Stimulated activated CD4-positive, alpha-beta T cell treated with anti-CD3 and anti-CD28 coated beads, Interleukin-15, amount 100 ng/mL, for 1 hour (primary cell): ENCODE data around the gene TRIM31.

Experiments
- DNase-seq, 2 donors: peaks; one replicate each; pipeline ENCODE4 v3.0.0-alpha.2; 2020; ENCODE audit warnings: low read depth in 1 of 2, low spot score in 1 of 2

Gene TRIM31

DNA sequence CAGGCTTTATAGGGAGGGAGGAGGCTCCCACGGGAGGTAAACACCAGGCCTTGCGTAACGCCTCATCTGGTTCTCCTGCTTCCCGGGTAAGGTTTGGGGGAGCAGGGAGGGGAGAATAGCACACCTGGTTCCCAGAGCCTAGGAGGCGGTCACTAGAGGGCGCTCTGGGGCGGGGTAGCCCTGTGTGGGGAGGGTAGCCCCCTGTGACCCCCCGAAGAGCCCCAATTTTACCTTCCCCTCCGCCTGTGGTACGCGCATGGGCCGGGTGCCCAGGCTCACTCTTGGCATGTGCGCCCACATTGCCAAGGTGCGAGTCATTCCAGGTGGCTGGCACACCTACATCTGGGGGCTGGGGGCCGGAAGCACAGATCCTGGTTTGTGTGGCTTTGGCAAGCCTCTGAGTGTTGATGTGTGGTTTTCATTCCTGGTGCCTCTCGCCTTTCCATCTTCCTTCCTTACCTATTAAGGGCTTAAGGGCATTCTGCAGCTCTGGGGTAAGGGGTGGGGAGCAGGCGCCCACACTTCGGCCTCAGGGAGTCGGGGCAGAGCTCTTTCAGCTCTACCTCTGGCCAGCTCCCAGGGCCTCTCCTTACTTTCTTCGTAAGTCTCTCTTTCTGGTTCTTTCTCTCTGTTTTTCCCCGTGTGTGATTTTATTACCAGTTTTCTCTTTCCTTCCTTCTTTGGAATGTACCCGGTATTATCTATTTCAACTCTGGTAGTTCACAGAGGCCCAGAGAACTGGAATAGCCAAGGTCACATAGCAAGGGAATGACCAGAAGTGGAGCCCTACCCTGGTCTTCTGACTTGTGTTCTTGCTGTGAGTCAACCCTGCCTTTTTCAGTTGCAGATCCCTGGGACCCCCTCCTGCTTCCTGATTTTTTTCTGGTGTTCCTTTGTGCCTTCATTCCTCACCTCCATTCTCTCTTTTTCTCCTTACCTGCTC, 36.8 kb downstream of the TRIM31 start:
- no peak for DNase-seq

DNA sequence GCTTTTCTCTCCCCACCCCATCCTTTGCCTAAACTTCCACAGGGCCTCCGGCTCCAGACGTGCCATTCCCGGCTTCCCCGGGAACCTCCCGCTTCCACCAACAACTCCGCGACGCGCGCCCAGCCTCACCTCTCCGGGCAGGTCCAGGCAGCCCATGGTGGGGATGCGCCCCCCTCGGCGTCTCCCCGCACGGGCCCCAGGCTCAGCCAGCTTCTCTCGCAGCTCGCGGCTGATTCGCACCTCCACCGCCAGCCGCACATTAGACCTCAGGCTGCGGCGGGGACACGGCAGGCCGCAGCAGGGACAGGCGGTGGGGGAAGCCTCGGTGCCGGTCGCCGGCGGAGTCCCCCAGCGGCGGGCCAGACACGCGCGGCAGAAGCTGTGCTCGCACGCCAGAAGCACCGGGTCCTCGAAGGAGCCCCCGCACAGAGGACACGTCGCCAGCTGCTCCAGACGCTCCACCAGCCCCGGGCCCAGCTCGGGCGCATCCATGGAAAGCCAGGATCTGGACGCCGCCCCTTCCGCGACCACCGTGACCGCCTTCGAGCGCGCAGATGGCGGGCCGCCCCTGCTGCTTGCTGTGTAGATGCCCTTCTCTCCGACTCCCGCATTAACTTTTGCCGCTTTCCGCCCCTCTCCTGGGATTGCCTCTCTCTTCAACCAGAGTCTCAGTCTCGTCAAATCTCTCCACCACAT, 37.6 kb downstream of the TRIM31 start, which contains the start of gene RNF39:
TSS of gene RNF39 (minus strand) at position 676 of the 696 bp plus-strand sequence. CDS start at position 492, 184 bp downstream.
- no peak for DNase-seq

DNA sequence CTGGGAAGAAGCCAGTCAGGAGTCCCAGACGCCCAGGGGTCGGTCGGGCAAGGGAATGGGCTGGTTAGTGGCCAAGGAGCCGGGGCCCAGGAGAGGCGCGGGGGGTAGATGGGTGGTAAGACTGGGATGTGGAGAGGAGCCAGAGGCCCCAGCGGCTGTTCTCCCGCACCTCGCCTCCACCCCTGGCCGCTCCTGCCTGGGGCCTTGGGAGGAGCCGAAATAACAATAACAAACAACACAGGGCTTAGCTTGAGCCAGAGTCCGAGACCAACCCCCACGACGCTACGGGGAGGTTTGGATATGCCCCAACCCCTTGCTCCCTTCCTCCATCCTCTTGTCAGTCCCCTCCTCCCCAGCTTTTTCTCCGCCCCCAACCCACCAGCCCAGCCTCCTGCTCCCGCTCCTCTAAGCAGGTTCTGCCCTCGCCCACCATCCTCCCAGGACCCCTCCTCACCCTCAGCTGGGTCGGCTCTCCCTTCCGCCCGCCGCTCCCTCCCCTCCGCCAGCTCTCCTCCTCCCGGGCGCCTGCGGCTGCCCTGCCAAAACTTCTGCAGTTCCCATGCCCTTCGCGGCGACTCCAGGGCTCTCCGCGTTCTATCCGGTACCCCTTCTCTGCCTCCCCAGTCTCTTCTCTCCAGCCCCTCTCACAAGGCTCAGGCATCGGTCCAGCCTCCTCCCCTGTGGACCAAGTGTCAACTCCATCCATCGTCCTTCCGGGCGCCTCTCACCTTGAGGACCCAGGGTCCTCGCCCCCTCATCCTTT, 38.4 kb downstream of the TRIM31 start:
- DNase-seq, result no peak

DNA sequence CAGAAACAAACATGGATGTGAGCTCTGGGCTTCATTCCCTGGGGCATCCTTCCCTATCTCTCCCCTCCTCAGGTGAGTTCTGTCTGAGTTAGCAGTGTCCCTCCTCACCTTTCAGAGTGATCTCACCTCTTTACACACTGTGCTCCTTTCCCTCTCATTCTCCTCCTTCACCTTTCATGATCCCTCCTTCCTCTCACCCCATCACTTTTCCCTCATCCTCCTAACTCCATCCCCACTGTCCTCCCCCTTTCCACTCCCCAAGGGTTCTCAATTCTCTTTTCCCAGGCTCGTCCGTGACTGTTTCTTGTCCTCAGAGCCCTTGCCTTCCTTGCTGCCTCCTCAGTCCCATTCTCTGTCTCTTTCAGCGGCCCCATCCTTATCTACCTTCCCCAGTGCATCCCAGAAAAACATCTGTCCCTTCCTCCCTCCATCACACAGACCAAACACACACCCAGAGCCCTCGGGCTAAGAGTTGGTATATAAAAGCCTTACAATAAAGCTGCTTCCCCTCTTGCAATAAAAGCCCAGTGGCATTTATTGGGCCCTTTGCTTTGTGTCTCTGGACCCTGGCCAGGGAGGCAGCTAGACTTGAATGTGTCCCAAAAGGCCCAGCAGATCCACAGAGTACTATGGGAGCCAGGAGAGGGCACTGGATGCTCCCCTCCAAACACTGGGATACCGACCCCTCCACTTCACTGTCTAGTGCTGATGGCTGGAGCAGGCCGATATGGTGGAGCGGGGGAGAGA, 39.2 kb downstream of the TRIM31 start:
- no peak for DNase-seq

DNA sequence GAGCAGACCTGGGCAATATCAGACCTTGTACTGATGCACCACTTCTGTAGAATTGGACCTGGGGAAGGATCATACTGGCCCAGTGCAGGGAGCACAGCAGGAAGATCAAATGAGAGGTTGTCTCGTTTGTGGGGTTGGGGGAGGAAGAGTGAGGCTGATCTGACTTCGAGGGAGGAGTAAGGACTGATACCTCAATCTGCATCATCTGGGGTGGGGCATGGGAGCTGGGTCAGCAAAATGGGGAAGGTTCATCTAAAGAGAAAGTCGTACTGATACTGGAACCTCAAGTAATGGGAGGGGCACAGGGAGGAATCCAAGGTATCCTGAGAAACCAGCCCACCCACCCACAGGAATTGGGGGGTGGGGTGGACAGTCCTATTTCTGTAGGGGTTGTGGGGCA, 41.0 kb downstream of the TRIM31 start:
- no peak for DNase-seq

DNA sequence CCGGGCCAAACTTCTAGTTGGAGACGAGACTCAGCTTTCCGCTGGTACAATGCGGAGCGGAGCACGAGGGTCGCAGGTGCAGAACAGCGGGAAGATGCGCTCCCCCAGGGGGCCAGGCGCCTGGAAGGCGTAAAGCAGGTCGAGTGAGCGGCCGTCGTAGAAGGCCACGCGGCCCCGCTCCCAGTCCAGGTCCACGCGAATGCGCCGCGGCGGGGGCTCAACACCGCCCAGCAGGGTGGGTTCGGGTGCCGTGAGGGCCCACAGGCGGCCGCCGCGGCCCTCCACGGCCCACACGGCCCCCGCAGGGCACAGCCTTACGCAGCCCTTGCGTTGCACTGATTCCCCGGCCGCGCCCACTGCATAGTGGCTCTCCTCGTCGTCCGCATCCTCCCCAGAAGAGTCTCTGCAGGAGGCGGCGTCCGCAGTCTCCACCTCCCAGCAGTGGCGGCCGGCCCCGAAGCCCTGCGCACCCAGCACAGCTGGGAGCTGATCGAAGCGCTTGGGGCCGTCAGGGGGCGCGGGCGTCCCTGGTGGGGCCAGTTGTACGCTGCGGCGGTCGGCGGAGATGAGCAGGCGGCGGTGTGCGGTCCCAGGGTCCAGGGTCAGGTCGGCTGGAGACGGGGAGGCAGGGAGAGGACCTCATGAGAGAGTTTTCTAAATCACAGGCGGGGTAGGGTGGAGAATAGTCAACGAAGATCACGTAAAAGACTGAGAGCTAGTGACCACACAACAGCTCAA, 41.6 kb downstream of the TRIM31 start:
- DNase-seq, result no peak

DNA sequence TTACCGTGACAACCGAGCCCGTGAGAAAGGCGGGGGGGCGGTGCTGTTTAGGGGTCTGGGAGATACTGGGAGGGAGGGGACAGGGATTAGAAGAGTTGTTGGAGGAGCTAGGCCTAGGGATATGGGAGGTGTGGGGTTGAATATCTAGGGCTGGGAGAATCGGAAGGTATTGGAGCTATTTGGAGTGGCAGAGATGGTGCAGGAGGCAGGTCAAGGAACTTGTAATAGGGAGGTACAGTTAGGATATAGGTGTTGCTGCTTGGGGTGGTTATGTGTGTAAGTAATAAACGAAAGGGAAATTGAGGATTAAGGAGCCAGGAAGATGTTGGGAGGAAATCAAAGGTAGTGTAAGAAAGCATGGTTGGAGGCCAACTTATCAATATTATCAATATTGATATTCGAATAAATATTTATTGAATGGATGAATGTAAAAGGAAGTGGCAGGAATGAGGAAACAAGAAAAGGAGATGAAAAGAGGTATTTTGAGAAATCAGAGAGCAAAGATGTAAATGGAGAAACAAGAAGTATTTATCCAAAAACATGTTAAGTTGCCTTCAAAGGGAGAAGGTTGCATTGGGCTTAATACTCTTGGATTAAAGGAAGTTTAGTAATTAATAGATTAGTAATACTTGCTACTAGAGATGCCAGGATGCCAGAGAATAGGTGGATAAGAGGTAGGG, 45.3 kb downstream of the TRIM31 start:
- DNase-seq, result no peak

DNA sequence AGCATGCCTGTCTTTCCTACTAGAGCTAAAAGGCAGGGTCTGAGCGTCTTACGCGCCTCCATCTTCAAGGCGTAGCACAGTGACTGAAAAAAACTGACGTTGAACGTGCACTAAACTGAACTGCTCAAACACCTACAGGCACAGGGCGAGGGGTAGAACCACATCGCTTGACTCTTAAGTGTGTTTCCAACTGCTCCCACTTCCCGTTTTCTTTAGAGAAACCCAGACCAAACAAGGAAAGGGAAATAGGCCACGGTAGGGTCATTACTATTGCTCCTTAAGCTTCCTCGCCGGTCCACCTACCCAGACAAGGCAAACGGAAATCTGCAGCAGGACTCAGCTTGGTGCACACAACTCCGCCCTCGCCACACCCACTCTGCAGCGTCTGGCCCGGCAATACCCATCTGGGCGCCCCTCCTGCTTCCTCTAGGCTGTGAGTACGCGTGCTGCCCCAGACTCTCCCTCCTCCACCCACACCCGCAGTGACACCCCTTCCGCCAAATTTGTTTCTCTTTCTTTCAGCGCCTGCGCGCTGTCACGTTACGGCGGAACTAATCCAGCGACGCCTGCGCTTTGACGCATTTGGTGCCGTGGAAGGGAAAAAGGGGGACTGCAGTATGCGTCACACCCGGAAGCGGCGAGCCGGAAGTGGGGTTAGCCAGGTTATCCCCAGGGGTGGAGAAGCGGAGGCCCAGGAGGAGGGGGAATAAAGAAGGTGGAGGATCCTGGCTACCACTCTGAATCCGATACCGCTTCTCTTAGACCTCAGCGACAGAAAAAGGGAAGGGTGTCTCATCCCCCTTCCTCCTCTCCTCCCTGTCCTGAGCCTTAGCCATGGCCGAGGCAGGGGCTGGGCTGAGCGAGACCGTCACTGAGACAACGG, 46.1 kb downstream of the TRIM31 start, which contains the start of gene PPP1R11:
TSS of gene PPP1R11 (plus strand) at position 622 of the 883 bp plus-strand sequence. CDS start at position 835, 213 bp downstream.
- peak; percentile 91 to 97 for DNase-seq

DNA sequence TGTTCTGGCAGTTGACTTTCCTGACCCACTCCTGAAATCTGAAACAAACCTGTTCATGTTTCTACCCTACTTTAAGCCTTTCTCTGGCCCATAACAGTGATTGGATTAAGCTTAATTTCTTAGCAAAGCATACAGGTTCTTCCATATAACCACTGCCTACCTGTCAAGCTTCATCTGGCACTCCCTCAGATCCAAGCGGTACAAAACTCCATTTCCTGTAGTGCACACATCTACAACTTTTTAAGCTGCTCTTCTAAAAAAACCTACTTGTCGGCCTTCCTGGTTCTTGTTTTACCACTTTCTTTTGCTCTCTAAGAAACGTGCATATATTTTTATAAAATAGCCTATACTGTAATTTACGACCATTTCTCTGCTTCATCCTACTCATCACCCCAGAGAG, 46.8 kb downstream of the TRIM31 start:
- no peak for DNase-seq

DNA sequence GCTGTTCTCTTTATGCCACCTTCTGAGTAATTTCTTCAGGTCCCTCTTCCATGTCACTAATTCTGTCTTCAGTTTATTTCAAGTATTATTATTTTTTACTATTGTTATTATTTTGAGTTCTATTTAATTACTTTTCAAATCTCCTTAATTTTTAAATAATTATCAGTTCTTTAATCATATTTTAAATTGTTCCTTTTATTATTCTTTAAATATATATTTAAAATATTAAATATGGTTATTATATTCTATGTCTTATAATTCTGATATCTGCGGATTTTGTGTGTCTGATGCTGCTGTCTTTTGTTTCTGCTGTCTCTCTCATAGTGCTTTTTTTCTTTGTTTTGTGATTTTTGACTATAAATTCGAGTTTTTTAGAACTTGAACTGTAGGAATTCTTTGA, 49.6 kb downstream of the TRIM31 start:
- DNase-seq, result no peak

DNA sequence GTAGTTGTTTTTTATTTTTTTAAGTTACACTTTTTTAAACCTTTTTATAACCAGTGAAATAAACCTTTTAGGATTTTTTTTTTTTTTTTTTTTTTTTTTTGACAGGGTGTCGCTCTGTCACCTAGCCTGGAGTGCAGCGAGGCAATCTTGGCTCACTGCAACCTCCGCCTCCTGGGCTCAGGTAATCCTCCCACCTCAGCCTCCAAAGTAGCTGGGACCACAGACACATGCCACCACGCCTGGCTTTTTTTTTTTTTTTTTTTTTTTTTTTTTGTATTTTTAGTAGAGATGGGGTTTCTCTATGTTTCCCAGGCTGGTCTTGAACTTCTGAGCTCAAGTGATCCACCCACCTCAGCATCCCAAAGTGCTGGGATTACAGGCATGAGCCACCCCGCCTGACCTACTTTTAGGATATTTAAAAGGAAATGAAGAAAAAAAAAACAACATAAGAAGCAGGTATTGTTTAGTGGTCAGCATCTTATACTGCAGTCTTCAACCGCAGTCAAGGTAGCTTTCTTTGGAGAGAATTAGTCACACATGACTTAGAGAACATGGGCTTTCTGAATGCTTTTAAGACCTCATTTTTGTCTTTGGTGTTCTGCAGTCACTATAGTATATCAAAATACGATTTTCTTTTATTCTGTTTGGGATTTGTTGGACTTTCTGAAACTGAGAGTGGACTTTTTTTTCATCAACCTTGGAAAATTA, 50.3 kb downstream of the TRIM31 start:
- no peak for DNase-seq

DNA sequence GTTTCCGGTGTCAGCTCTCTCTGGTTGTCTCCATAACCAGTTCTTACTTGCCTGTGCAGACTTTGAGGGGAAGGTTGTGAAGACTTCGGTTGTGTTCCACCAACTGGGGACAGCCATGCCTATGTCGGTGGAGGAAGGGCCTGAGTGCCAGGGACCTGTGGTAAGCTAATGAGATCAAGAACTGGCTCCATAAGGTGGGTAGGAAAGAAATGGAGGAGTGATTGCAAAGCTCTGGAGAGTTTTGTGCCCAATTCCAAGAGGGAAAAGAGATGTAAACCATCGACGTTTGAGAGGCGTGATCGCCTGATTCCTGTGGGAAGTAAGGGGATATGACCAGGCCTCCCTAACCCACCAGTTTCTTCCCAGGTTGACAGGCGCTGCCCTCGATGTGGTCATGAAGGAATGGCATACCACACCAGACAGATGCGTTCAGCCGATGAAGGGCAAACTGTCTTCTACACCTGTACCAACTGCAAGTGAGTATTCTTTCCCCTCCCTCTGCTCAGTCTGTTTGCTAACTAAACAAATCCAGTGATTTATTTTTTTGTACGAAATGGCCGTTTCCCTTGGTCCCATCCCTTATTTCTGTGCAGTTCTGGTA, 50.9 kb downstream of the TRIM31 start:
- no peak for DNase-seq

DNA sequence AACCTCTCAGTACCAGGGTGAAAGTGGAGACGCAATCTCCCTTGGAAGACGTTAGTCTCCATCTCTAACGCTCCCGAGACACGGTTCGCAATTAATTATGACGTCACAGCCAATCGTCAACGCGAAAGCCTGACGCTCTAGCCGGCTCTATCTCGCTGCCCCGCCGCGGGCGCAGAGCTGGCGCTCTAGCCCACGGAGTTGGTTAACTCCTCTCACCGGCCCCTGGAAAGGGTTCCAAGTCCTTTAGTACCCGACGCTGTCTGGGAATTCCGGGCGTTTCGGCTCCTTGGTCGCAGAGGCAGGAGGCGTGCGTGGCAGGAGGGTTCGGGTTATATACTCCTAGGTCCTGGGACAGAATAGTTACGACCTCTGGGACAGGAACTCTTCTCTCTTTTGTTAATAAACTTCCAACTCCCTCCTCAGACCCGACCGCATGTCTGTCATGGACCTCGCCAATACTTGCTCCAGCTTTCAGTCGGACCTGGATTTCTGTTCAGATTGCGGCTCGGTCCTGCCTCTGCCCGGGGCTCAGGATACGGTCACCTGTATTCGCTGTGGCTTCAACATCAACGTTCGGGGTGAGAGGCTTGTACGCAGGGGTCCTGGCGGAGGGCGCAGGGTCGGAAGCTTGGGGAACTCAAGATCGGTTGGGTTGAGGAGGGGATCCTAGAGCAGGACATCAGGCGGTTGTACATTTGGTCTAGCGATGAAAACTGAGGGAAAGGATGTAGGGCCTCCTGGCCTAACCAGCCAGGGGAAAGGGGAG, 51.6 kb downstream of the TRIM31 start, which contains the start of gene POLR1H:
TSS of gene POLR1H (plus strand) at position 174 of the 766 bp plus-strand sequence. CDS start at position 434, 260 bp downstream.
- DNase-seq, result peak; percentile 61 to 68

DNA sequence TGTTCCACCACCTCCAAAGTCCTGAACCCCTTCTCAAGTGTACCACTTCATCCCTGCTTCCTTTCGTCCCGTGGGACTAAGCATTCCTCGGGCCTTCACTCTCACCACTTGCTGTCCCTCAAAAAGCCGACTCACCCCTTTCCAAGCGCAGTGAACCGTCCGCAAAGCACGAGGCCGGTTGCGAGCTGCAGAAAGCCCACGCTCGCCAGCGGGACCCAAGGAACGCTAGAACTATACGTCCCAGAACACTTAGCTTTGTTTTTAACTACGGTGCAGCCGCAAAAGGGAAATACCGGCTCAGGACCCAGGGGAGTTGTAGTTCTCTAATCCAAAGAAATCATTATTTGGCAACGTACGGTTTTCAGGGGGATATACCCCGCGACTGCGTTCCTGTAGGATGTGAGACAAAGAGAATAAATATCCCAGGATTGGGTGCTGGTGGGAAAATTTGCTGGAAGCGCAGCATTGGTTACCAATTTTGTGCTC, 52.2 kb downstream of the TRIM31 start:
- DNase-seq, result no peak

DNA sequence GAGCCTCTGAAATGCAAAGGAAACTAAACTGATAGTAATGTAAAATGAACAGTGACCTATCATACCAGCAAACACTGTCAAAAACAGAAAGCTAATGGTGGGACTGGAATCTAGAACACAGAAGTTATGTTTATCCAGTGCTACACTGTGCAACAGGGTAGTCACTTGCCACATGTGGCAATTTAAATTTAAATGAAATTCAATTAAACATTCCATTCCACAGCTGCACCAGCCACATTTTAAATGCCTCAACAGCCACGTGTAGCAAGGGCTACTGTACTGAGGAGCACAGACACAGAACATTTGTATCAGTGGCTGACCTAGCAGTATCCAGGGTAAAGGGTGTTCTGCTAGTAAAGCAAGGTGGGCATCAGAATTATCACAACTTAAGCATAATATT, 57.4 kb downstream of the TRIM31 start:
- DNase-seq, result no peak

DNA sequence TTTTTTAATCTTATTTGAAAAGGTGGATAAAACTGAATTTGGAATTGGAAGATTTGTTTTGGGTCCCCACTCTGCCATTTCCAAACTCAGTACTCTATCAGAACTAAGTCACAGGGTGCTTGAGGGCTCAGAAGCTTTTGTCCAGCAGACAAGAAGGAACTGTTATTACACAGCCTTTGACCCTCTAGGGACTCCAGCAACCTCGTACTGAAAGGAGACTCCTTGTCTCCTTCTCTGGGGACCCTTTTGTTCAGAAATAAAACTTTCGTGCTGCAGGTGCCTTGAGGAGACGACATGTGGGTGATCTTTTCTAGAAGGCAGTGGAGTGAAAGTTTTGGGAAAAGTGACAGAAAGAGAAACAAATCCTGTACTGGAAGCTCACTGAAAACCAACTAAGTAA, 59.2 kb downstream of the TRIM31 start:
- no peak for DNase-seq
